GM19328 (cell line): ENCODE data around the gene PITPNB.

ENCODE experiments used
- ATAC-seq: cut with Tn5 transposase; IDR thresholded peaks from one replicate; pipeline ENCODE4 v1.9.1; 2021; ENCODE audit warnings: mild to moderate bottlenecking, moderate library complexity; ENCODE audit not compliant: unreplicated experiment

The PITPNB gene

DNA sequence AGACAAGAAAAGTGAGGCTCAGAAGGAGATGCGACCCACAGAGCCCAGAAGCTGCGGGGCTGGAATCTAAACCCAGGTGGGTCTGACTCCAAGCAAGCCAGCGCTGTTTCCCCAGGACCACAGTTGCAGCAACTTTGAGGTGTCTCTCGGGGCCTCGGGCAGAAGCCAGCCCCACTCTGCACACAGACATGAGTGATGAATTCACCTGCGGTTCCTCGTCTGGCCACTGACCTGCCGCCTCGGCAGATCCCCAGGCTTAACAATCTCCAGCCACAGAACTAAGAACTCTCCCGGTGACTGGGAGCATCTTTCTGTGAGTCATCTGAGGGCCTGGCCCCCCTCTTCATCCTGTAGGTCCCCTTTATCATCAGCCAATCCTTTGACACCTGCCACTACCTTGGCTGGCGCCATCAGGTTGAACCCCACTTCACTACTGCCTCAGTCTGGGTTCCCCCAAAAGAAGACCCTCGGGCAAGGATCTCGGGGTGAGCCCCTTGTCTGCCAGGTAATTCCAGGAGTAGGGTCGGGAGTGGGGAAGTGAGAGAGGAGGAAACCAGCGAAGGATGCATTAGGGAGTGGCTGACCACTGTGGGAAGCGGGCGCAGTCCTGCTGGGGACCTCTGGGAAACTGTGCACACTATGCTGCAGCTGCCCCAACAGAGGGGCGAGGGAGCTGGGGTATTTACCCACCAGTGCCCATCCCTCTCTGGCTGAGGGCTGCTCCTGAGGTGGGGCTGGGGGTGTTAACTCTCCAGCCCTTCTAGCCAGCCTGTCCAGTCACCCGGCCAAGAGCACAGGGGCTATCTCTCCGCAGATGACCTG lies 84.5 kb downstream of the PITPNB start:
- no peak for ATAC-seq

DNA sequence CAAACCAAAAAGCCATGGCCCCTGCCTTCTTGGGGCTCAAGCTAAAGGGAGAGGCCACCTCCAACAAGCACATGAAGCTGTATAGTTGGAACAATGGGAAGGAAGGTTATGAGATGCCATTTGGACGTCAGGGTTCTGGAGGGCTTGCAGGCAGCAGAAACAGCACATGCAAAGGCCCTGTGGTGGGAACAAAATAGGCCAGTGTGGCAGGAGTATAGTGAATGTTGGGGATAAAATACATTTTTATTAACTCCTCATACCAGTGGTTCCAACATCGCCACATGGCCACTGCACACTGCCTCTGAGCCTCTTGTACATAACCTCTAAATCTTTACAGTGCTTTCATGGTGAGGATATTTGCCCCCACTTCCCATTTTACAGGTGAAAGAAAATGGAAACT lies 85.3 kb downstream of the PITPNB start:
- no peak for ATAC-seq

DNA sequence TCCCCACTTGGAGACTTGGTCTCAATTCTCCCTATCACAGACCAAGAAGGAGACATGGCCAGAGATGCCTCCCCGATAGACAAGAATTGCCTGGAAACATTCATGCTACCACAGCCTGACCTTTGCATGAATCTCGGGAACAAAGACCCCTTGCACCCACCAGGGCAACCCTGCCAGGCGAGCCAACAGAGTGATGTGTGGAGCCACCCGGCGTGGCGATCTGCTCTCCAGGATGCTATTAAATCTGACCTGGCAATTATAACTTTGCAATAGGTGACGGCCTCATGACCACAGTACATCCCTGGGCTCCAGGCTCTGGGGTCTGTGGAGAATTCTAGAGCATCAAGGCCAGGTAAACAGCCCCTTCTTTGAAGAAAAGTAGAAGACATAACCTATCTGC lies 86.5 kb downstream of the PITPNB start:
- ATAC-seq, result no peak

- ATAC-seq, result no peak
Observed at GRCh38 chr22:27829620-27830019, 89.4 kb downstream of the PITPNB start.

GRCh38 chr22:27827604-27828587 lies 91.2 kb downstream of the PITPNB start:
- ATAC-seq, result no peak

- no peak for ATAC-seq
Observed at GRCh38 chr22:27825174-27825573, 93.9 kb downstream of the PITPNB start.

DNA sequence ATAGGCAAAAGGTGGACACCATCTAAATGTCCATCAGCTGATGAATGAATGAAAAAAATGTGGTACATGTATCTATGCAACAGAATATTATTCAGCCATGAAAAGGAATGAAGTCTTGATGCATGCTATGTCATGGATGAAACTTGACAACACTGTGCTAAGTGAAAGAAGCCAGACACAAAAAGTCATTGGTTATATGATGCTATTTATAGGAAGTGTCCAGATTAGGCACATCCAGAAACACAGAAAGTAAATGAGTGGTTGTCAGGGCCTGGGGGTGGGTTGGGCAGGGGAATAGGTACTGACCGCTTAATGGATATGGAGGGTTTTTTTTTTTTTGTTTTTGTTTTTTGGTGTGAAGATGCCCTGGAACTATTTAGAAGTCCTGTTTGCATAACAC lies 95.8 kb downstream of the PITPNB start:
- ATAC-seq, result no peak

DNA sequence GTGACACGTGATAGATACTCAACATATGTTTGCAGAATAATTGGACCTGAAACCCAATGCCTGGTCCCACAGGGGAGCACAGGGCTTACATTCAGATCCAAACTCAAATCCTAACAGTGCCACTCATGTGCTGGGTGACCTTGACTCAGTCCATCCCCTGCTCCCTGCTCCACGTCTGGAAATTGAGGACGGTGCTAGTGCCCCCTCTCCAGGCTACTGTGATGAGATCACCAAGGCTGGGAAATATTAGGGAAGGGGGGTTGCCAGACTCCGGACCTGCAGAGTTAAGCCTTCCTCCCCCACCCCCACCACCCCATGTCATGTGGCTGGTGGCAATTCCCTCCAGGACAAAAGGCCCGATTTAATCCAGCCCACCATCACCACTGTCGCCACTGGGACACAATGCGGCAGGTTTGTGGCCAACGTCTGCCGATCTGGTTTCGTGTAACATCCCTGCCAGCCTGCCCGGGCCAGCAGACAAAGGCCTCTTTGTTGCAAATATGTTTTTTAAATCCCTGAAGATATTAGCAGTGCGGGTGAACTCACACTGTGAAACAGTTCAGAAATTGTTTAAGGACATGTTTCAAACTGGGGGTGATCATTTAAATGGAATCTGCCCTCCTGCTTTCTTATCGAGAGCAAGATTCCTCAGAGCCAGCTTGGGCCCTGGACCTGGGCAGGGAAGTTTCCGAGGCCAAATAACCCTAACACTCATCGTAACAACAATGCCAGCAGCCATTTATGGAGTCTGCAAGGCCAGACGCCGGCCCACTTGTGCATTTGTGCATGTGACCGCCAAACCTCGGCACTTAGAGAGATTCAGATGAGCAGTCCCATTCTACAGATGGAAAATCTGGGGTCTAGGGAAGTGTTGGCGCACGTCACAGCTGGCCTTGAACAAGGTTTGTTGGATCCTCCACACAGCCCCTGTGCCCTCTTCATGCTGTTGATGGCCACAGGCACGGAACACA lies 97.9 kb downstream of the PITPNB start:
- no peak for ATAC-seq

DNA sequence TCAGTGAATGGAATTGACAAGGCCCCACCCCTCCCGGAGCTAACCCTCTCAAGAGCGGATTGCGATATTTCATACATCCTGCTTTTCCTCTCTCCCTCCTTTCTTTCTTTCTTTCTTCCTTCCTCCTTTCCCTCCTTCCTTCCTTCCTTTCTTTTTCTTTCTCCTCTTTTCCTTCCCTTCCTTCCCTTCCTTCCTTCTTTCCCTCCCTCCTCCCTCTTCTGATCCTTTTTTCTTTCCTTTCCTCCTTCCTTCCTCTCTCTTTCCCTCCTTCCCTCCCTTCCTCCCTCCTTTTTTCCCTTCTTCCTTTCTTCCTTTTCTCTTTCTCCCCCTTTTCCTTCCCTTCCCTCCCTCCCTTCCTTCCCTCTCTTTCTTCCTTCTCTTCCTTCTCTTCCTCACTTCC lies 102.5 kb downstream of the PITPNB start:
- ATAC-seq, result no peak

DNA sequence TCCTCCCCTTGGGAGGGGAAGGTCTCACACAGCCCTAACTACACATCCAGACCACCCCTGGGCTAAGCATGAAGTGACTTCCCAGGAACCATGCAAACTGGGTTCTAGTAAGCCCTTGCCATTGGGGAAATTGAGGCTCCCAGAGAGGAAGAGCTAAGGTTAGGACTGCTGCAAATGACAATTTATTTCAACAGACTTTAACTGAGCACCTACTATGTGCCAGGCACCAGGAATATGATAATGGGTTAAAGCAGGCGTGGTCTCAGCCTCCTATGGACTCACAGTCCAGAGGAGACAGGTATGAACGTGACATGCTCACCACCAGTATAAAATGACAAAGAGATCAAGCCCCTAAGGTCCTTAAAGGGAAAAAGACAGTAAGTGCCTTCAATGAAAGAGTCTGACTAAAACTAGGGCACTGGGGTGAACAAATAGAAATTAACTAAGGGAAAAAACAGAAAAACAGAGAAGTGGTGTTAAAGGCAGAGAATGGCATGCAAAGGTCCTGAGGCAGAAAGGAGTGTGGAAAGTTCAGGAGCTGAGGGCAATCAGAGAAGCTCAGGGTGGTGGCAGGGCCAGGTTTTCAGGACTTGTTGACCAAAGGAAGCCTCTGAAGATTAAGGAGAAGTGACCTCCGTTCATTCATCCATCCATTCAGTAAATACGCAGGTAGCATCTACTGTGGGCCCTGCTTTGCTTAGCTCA lies 103.1 kb downstream of the PITPNB start:
- ATAC-seq, result no peak

DNA sequence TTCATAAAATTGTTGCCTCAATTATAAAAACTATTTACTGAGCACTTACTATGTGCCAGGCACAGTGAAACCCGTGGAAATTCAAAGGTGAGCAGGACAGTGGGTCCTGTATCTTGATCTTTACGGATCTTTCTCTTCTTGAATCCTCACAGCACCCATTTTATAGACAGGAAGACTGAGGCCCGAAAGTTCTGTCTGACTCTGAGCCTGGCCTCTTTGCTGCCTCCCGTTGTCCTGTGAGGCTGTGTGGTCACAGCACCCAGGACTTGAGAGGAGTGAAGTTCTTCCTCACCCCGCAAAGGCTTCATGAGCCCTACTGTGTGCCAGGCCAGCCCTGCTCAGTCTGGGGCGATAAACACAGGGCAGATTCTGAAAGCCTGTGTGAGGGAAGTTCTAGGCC lies 104.1 kb downstream of the PITPNB start:
- ATAC-seq, result no peak

DNA sequence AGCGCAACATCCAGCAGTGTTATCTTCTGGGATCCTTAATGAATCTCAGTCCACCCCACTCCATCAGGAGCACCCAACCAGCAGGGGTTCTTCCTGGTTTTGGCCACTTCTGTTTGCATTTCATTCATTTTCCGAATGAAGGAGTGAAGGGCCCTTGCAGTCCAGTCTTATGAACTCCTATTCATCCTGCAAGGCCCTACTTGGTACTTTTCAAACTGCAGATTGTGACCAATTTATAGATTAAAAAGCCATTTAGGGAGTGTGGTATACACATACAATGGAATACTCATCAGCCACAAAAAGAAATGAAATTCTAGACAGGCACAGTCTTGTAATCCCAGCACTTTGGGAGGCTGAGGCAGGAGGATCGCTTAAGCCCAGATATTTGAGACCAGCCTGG lies 107.3 kb downstream of the PITPNB start:
- ATAC-seq, result no peak

GRCh38 chr22:27810609-27811151 lies 108.4 kb downstream of the PITPNB start:
- no peak for ATAC-seq

- no peak for ATAC-seq
Observed at GRCh38 chr22:27809700-27810608, 109.1 kb downstream of the PITPNB start.

GRCh38 chr22:27809226-27809603 lies 109.8 kb downstream of the PITPNB start:
- ATAC-seq, result no peak

GRCh38 chr22:27808451-27809225 lies 110.4 kb downstream of the PITPNB start:
- ATAC-seq, result no peak

- ATAC-seq, result no peak
Observed at GRCh38 chr22:27805841-27806240, 113.2 kb downstream of the PITPNB start.
